ENCODE results near the gene ITSN2.

Gene ITSN2

DNA sequence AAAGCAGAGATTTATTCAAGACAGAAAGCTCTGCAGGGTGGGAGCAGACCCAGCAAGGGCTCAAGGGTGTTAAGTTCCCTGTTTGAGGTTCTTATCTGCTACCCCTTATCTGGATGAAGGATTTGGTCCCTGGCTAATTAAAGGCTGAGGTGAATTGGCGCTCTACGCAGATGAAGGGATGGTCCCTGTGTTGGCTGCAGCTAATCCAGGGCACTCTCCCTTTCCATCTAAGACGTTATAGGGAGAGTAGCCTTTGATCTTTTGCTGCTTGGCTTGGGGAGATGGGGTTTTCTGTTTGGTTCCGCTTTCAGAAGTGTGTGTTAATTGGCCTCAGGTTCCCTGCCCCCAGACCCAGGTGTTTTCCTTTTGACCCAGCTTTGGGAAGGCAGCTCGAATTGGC is 168.5 kb downstream of the ITSN2 start:
- Histone ChIP-seq H3K27me3 (ENCODE audit: control insufficient read depth, insufficient read depth, low read length, poor library complexity, severe bottlenecking) (no peaks in the 10 kb centered on the region), H3K27ac (ENCODE audit: insufficient read depth, low read depth, low read length, poor library complexity, severe bottlenecking) (no peak overlapping the region), H3K9me3 (ENCODE audit: control insufficient read depth, low read length) (no peaks in the 10 kb centered on the region), H3K36me3 (ENCODE audit: control insufficient read depth, insufficient read depth, low read length) (no peaks in the 10 kb centered on the region), H3K4me3 (ENCODE audit: insufficient read depth, low read depth, low read length) (no peak overlapping the region), H3K4me1 (ENCODE audit: control insufficient read depth, insufficient read depth, low read length) (no peaks in the 10 kb centered on the region)
- WGBS, 2 experiments: 86 to 88% methylated on average over 5 of the region's 5 CpGs

DNA sequence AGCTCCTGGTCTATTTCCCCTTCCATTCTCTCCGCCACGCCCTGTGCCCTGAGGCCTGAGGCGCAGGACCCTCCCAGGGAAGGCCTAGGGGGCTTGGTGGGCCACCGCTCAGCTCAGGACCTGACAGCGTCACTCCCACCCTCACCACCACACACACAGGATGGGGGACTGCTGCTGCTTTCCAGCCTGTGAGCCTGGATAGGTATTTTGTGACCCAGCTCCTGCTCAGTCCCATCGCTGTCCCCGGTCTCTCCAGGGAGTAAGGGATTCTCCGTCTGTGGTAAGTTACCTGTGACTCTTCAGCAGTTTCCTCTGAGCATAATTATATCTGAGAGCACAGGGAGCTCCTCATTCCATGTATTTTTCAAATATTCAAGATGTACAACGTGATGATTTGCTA is 169.2 kb downstream of the ITSN2 start:
- no peak overlapping the region for H3K27ac ChIP-seq (ENCODE audit: insufficient read depth, low read depth, low read length, poor library complexity, severe bottlenecking)
- H3K4me1 ChIP-seq (ENCODE audit: control insufficient read depth, insufficient read depth, low read length): no peaks in the 10 kb centered on the region
- 94 to 97% methylated on average over 8 to 9 of the region's 9 CpGs for WGBS, 2 experiments
- no peaks in the 10 kb centered on the region for H3K36me3 ChIP-seq (ENCODE audit: control insufficient read depth, insufficient read depth, low read length)
- no peak overlapping the region for H3K4me3 ChIP-seq (ENCODE audit: insufficient read depth, low read depth, low read length)
- H3K9me3 ChIP-seq (ENCODE audit: control insufficient read depth, low read length): no peaks in the 10 kb centered on the region
- no peaks in the 10 kb centered on the region for H3K27me3 ChIP-seq (ENCODE audit: control insufficient read depth, insufficient read depth, low read length, poor library complexity, severe bottlenecking)

DNA sequence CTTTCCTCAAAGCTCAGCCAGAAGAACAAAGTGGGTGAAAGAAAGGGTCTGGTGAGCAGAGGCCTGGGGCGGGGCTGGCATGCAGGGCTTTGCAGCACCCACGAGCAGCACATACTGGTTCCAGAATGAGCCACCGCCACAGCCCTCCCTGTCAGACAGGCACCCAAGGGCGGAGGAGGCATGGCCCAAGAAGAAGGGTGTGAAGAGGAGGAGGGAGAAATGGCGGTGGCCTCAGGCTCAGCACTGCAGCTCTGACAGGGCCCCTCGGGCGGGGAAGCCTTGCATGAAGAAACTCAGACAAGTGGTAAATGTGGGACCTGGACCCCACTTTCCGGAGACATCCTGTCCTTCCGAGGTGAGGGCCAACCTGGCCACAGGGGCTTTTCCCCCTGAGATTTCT is 169.8 kb downstream of the ITSN2 start:
- no peak overlapping the region for H3K27ac ChIP-seq (ENCODE audit: insufficient read depth, low read depth, low read length, poor library complexity, severe bottlenecking)
- H3K36me3 ChIP-seq (ENCODE audit: control insufficient read depth, insufficient read depth, low read length): no peaks in the 10 kb centered on the region
- H3K4me1 ChIP-seq (ENCODE audit: control insufficient read depth, insufficient read depth, low read length): no peaks in the 10 kb centered on the region
- no peak overlapping the region for H3K4me3 ChIP-seq (ENCODE audit: insufficient read depth, low read depth, low read length)
- WGBS, 2 experiments: 87 to 92% methylated on average over 9 of the region's 9 CpGs
- H3K9me3 ChIP-seq (ENCODE audit: control insufficient read depth, low read length): no peaks in the 10 kb centered on the region
- H3K27me3 ChIP-seq (ENCODE audit: control insufficient read depth, insufficient read depth, low read length, poor library complexity, severe bottlenecking): no peaks in the 10 kb centered on the region

DNA sequence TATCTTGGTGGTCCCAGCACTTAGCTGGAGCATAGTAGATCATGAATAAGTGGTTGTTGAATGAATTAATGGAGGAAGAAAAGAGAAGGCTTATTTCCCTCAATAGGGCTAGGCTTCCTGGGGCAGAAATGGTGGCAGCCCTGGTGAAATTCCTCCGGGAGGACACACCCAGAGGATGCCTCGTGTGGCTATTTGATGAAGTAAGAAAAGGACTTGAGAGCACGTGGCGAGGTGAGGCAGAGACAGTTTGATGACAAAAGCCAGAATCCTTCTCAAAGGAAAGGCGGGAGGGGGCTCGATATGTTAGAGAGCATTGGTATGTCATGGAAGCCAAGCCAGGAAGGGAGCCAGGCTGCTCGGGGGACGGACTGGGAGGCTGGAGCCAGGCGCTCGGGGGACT is 170.8 kb downstream of the ITSN2 start:
- no peak overlapping the region for H3K4me3 ChIP-seq (ENCODE audit: insufficient read depth, low read depth, low read length)
- no peaks in the 10 kb centered on the region for H3K36me3 ChIP-seq (ENCODE audit: control insufficient read depth, insufficient read depth, low read length)
- H3K4me1 ChIP-seq (ENCODE audit: control insufficient read depth, insufficient read depth, low read length): no peaks in the 10 kb centered on the region
- WGBS, 2 experiments: 88 to 90% methylated on average over 10 of the region's 10 CpGs
- H3K27me3 ChIP-seq (ENCODE audit: control insufficient read depth, insufficient read depth, low read length, poor library complexity, severe bottlenecking): no peaks in the 10 kb centered on the region
- H3K9me3 ChIP-seq (ENCODE audit: control insufficient read depth, low read length): no peaks in the 10 kb centered on the region
- no peak overlapping the region for H3K27ac ChIP-seq (ENCODE audit: insufficient read depth, low read depth, low read length, poor library complexity, severe bottlenecking)

DNA sequence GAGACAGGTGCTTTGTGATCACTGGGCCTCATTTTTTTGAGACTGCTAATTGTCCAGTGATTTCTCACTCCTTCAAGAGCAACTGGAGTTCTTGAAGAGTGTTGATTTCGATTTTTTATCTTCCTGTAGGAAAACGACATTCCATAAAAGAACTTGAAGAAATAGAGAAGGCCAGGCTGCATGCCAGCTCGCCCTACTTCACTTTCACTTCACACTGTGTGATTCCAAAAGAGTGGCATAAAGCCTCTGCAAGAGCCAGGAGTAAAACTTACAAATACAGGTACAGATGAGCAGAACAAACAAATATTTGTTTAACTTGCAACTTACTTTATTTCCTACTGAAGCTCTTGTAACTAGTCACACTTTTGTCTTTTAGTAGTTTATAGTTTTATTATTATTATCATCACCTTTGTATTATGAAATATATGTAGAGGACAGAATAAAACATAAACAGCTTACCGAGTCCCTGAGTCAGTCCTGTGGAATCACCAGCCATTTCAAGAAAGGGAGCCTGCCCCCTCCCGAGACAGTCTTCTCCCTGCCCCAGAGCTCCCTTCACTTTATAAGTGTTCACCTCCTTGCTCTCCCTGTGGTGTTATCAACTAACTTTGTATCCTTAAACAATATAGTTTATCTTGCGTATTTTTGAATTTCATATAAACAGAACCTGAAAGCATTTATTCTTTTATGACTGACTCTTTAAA is 176.8 kb downstream of the ITSN2 start:
- H3K27me3 ChIP-seq (ENCODE audit: control insufficient read depth, insufficient read depth, low read length, poor library complexity, severe bottlenecking): no peaks in the 10 kb centered on the region
- no peaks in the 10 kb centered on the region for H3K9me3 ChIP-seq (ENCODE audit: control insufficient read depth, low read length)
- H3K4me3 ChIP-seq (ENCODE audit: insufficient read depth, low read depth, low read length): no peak overlapping the region
- H3K36me3 ChIP-seq (ENCODE audit: control insufficient read depth, insufficient read depth, low read length): no peaks in the 10 kb centered on the region
- 88 to 93% methylated on average over 6 of the region's 6 CpGs for WGBS, 2 experiments
- no peak overlapping the region for H3K27ac ChIP-seq (ENCODE audit: insufficient read depth, low read depth, low read length, poor library complexity, severe bottlenecking)
- H3K4me1 ChIP-seq (ENCODE audit: control insufficient read depth, insufficient read depth, low read length): peaks cover 4% of the 10 kb centered on the region

DNA sequence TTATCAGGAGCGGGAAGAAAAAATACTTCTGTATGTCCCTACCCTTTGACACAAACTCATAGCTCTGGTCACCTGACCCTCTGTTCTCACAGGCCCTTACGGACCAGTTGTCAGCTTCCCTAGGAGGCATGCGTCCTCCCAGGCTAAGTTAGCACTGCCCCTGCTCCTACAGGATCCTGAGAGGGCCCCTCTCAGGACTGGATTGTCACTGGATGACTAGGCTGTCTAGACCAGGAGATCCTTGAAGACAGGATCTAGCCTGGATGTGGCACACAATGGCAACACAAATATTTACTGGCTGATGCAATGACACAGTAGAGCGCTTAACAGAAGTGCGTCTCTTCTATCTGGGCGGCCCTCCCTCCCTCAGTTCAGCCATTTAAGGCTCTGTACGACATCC is 177.8 kb downstream of the ITSN2 start:
- Histone ChIP-seq H3K27ac (ENCODE audit: insufficient read depth, low read depth, low read length, poor library complexity, severe bottlenecking) (no peak overlapping the region), H3K4me3 (ENCODE audit: insufficient read depth, low read depth, low read length) (no peak overlapping the region), H3K36me3 (ENCODE audit: control insufficient read depth, insufficient read depth, low read length) (no peaks in the 10 kb centered on the region), H3K4me1 (ENCODE audit: control insufficient read depth, insufficient read depth, low read length) (peaks cover 4% of the 10 kb centered on the region), H3K27me3 (ENCODE audit: control insufficient read depth, insufficient read depth, low read length, poor library complexity, severe bottlenecking) (no peaks in the 10 kb centered on the region), H3K9me3 (ENCODE audit: control insufficient read depth, low read length) (no peaks in the 10 kb centered on the region)
- 93% methylated on average over 7 of the region's 7 CpGs for WGBS, 2 experiments

DNA sequence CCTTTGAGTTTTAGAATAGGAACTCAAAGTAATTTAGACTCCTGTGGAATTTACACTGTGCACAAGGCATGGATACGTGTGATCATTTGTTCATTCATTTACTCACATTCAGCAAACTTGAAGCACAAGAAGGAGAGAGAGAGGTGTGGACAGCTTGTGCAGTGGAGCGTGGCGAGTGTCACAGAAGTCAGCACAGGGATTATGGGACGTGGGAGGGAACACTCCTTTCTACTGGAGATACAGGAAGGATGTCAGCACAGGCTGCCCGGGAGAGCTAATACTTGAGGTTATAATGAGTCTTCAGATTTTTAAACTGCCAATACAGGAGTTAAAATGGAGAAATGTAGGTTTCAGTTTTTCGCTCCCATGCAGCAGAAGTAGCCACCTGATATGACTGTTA is 178.5 kb downstream of the ITSN2 start:
- Histone ChIP-seq H3K27me3 (ENCODE audit: control insufficient read depth, insufficient read depth, low read length, poor library complexity, severe bottlenecking) (no peaks in the 10 kb centered on the region), H3K27ac (ENCODE audit: insufficient read depth, low read depth, low read length, poor library complexity, severe bottlenecking) (no peak overlapping the region), H3K9me3 (ENCODE audit: control insufficient read depth, low read length) (no peaks in the 10 kb centered on the region), H3K36me3 (ENCODE audit: control insufficient read depth, insufficient read depth, low read length) (no peaks in the 10 kb centered on the region), H3K4me1 (ENCODE audit: control insufficient read depth, insufficient read depth, low read length) (peaks cover 4% of the 10 kb centered on the region), H3K4me3 (ENCODE audit: insufficient read depth, low read depth, low read length) (no peak overlapping the region)
- WGBS, 2 experiments: 89 to 90% methylated on average over 6 of the region's 6 CpGs

DNA sequence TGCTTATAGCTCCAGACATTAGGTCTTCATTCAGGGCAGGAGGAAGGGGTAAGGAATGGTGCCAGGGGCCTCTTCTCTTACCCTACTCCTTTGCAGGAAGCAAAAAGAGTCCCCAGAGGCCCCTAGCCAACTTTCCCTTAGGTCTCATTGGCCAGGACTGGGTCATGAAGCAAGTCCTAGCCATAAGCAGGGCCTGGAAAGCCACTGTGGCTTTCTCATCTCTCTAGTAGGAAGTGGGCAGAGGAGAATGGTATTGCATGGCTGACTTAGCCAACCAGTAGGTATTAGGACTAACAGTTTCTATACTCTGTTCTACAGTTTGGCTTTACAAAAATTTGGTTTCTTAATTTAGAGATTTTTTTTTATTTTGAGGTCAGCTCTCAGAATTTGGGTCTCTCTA is 180.7 kb downstream of the ITSN2 start:
- H3K27me3 ChIP-seq (ENCODE audit: control insufficient read depth, insufficient read depth, low read length, poor library complexity, severe bottlenecking): no peaks in the 10 kb centered on the region
- H3K4me1 ChIP-seq (ENCODE audit: control insufficient read depth, insufficient read depth, low read length): peaks cover 4% of the 10 kb centered on the region
- no peaks in the 10 kb centered on the region for H3K9me3 ChIP-seq (ENCODE audit: control insufficient read depth, low read length)
- no peak overlapping the region for H3K4me3 ChIP-seq (ENCODE audit: insufficient read depth, low read depth, low read length)
- no peak overlapping the region for H3K27ac ChIP-seq (ENCODE audit: insufficient read depth, low read depth, low read length, poor library complexity, severe bottlenecking)
- H3K36me3 ChIP-seq (ENCODE audit: control insufficient read depth, insufficient read depth, low read length): no peaks in the 10 kb centered on the region

DNA sequence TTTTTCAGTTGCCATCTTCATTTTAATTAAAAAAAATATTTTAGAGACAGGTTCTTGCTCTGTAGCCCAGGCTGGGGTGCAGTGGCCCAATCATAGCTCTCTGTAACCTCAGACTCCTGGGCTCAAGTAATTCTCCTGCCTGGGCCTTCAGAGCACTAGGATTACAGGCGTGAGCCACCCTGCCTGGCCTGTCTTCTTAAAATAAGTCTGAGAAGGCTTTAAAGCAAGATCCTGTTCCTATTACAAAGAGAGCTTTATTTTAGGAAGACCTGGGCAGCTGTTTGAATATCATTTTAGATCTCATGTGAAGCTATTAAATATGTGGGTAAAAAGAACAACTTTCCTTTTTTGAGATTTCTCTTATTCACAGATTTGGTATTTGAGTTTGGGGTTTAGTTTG is 184.0 kb downstream of the ITSN2 start:
- Histone ChIP-seq H3K27ac (ENCODE audit: insufficient read depth, low read depth, low read length, poor library complexity, severe bottlenecking) (no peak overlapping the region), H3K4me1 (ENCODE audit: control insufficient read depth, insufficient read depth, low read length) (no peaks in the 10 kb centered on the region), H3K27me3 (ENCODE audit: control insufficient read depth, insufficient read depth, low read length, poor library complexity, severe bottlenecking) (no peaks in the 10 kb centered on the region), H3K4me3 (ENCODE audit: insufficient read depth, low read depth, low read length) (no peak overlapping the region), H3K9me3 (ENCODE audit: control insufficient read depth, low read length) (no peaks in the 10 kb centered on the region), H3K36me3 (ENCODE audit: control insufficient read depth, insufficient read depth, low read length) (no peaks in the 10 kb centered on the region)
- 89 to 93% methylated on average over 1 of the region's 1 CpG for WGBS, 2 experiments

DNA sequence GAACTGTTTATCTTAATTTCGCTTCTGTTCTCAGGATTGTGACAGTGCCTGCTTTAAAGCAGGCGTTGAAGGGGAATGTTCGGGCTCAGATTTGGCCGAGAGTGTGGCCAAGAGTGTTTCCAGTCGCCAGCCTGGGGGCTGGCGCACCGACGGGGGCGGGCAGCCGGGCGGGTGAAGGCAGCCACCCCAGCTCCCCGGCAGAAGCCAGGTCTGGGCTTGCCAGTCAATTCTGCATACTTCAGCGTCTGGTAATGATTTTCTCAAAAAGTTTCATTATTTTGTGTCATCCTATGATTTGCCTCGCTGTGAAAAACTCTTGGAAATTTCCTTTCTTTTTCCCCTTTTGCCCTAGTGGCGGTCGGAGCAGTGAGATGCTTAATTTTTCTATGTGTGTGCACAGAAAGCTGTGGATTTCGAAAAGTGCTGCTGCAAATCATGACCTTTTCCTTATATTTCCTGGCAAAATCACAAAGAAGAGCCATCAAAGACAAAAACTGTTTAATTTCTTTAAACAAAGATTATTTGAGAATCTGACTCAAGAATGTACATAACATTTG is 184.6 kb downstream of the ITSN2 start:
- no peaks in the 10 kb centered on the region for H3K27me3 ChIP-seq (ENCODE audit: control insufficient read depth, insufficient read depth, low read length, poor library complexity, severe bottlenecking)
- no peaks in the 10 kb centered on the region for H3K4me1 ChIP-seq (ENCODE audit: control insufficient read depth, insufficient read depth, low read length)
- no peak overlapping the region for H3K4me3 ChIP-seq (ENCODE audit: insufficient read depth, low read depth, low read length)
- no peaks in the 10 kb centered on the region for H3K9me3 ChIP-seq (ENCODE audit: control insufficient read depth, low read length)
- no peaks in the 10 kb centered on the region for H3K36me3 ChIP-seq (ENCODE audit: control insufficient read depth, insufficient read depth, low read length)
- H3K27ac ChIP-seq (ENCODE audit: insufficient read depth, low read depth, low read length, poor library complexity, severe bottlenecking): no peak overlapping the region
- WGBS, 2 experiments: 94% methylated on average over 15 to 17 of the region's 17 CpGs
